Activated CD4-positive, alpha-beta T cell treated with anti-CD3 and anti-CD28 coated beads, Interleukin-2, amount 50 U/mL, for 24 hours (primary cell): ENCODE results near the gene GALNS.
"Not testable (repeated sequence)": the region's sequence is repeated elsewhere in the genome, so short reads cannot be mapped to it uniquely, and the experiment has no call there.

ENCODE experiments used
- DNase-seq, 2 donors: peaks; one replicate each; pipeline ENCODE4 v3.0.0-alpha.2; 2020; ENCODE audit warnings: low read depth in 1 of 2, low spot score in 1 of 2

GALNS gene

DNA sequence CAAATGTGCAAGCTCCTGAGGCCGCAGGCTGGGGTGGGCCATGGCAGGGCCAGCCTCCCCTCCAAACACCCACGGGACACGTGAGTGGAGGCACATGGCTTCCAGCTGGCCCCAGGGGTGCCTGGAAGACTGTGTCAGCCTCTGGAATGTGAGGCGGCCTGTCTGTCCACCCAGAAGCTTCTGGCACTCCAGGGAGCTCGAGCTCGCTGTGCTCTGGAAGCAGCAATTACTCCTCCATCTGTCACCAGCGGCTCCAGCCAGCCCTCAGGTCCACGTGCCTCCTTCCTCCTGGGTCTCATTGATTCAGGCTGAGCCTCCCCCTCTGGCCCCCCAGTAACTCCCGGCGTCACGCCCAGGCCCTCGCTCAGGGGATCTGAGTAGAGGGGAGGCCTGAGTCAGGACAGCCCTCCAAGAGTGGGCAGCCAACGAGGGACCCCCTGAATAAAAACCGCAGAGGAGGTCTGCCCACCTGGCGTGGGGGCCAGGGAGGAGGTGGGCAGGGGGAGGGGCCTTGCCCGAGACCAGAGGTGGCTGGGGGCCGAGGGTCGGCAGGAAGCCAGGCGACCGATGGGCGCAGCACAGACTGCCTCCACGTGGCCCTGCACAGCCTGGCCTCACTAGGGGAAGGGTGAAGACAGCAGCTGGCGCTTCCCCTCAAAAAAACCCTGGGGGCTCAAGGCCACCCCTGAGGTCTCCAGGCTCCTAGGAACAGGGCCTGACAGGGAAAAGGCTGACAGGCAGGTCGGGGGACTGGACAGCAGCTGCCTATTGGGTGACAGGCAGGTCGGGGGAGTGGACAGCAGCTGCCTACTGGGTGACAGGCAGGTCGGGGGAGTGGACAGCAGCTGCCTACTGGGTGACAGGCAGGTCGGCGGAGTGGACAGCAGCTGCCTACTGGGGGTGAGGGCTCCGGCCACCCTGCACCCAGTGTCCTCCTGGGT, 83.6 kb downstream of the GALNS start:
- no peak for DNase-seq

- DNase-seq = not testable (repeated sequence)
These were observed 85.0 kb downstream of the GALNS start for GRCh38 chr16:88771781-88772180.

- DNase-seq = no peak
These were observed 85.4 kb downstream of the GALNS start for GRCh38 chr16:88771294-88771772.

- no peak for DNase-seq
These were observed 86.1 kb downstream of the GALNS start for GRCh38 chr16:88770461-88771293.

DNA sequence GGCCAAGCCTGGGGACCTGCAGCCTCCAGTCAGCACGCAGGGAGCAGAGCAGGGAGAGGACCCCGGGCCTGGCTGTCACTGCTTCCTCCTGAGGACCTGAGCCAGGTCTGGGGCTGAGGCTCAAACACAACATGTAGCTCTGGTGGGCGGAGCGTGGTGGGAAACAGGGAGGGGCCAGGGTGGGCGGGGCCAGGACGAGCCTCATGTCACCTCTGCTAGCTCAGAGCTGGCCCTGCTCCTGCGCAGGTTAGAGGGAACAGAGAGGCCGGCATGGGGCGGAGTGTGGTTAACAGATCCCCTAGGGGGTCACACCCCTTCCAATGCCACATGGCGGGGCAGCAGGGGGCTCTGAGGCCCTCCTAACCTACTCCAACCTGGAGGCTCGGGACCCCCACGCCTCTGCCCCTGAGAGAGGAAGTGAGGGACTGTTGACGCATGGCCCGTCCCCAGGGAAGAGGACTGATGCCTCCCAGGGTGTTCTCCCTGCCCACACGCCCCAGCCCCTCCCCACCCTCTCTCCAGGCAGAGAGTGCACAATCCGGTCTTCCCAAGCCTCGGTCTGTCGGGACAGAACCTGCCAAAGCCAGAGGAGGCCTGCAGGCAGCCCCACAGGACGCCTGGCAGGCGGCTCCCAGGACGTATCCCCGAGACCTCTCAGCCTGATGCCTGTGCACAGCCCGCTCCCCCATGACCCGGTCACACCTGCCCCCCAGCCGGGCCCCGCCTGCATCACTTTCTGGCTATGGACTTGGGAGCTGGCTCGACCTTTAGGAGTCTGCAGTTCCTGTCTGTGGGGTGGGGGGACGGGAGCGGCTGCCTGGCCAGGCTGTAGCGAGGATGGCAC, 86.9 kb downstream of the GALNS start:
- DNase-seq = no peak

DNA sequence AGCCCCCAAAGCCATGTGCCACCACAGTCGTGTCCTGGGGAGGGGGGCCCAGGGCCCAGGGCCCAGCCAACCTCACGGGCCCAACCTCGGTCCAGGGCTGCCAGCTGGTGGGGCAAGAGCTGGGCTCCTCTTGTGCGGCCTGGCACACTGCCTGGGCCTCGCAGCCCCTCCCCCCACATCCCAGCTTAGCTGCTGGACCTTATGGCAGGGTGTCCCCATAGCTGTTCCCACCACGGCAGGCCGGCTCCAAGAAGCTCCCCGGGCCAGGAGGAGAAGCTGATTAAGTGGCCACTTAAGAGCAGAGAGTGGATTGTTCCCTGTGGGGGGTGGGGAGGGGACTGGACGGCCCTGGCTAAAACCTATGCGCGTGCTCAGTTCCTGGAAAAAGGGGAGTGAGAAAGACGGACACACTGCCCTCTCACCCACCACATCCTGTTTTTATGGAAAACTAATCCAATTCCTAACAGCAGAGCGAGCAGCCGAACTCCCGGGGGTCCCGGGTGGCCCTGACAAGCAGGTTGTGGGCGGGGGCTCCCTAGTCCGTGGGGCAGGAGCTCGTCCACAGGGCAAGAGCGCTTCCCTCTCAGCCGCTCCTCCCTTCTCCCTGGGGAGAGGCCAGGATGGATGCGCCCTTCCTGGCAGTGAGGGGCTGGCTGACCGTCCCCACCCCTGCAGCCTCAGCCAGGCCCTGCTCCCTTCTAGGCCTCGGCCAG, 88.5 kb downstream of the GALNS start:
- DNase-seq = no peak

DNA sequence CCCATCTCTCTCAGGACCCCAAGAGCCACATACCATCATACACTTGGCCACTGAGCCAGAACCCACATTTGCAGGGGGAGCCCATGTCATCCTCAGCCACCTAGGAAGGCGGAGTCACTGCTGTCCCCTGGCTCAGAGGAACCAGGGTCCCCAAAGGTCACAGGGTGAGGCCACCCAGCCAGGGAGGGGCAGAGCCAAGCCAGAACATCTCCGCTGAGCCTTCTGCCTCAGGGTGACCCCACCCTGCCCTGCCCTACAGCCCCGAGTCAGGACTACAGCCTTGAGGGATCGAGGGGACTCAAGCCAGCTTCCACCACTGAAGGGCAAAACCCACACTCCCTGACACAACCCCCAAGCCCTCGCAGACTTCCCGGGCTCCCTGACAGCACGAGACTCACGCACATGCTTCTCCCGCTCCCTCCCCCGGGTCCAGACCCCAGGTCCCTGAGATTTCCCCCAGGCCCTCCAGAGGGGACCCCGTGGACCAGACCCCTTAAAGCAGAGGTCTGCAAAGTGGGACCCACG, 89.1 kb downstream of the GALNS start:
- DNase-seq = no peak

DNA sequence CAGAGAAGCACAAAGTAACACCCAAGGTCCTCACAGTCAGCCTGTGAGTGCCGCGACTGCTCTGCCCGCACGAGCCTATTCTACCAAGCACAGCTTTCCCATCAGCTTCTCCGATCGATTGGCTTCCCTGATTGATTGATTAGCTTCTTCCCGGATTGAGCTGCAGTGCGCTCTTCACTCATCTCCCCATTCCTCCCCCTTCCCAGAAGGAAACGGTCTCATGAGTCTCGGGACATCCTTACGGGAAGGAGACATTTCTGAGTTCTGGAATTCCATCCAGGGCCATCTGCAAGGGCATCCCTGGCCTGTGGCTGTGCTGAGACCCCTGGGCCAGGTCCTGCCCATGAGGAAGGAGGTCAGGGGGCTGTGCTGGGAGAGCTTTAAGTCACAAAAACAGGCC, 89.8 kb downstream of the GALNS start:
- DNase-seq = no peak

DNA sequence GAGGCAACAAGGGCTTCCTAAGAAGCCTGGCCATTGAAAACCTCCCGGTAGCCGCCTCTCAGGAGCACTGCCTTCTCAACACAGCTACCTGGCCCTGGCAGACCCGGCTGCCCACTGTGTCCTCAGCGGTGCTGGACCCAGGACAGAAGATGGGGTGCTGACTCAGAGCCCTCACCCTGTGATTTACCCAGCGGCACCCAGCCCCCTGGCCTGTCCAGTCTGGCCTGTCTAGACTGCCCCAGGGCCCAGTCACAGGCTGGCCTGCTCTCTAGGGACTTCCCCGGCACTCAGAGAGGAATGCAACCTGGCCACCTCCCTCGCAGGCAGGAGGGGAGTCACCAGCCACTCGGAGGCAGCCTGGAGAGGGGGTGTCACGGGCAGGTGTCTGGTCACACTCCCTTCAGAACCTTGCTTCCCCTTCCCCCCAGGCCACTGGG, 91.8 kb downstream of the GALNS start:
- DNase-seq = no peak

DNA sequence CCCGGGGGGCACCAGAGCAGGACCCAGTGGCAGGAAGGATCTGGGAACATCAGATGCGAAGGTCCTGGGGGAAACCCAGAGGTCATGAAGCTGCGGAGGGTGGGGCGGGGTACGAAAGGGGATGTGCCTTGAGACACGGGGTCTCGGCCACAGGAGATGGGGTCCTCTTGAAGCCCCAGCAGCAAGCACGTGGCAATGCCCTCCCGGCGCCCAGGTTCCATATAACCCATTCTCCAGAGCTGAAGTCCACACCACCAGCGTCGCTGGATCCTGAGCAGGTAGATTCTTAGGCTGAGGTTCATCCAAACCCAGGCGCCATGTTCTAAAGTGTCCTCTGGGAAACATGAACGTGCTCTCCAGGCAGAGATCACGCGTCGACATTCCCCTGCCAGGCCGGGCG, 92.7 kb downstream of the GALNS start:
- DNase-seq = no peak
